Breast epithelium (tissue), 4 donors: ENCODE data around the gene DEXI. TPM values are rescaled to one million over a fixed set of nuclear protein-coding genes. Genes with fewer than 3 reads are reported as not detected.
"Not testable (repeated sequence)": the region's sequence is repeated elsewhere in the genome, so short reads cannot be mapped to it uniquely, and the experiment has no call there.

ENCODE experiments used
- DNase-seq, 2 donors: peaks; one replicate each; pipeline ENCODE4 v3.0.0-alpha.2; 2019; ENCODE audit warnings: low spot score in 2 of 2
- H3K27ac ChIP-seq, 2 donors: fragments of 200-600 bp; sonication (generic) in 1 of 2; one replicate each; pipeline ENCODE4 v1.5.1; 2016 to 2019; ENCODE audit warnings: mild to moderate bottlenecking in 1 of 2
- H3K27me3 ChIP-seq, 2 donors: fragments of 200-600 bp; sonication (generic) in 1 of 2; one replicate each; pipeline versions ENCODE4 v1.5.1 to v1.6.0; 2017 to 2019; ENCODE audit warnings: control low read depth in 1 of 2, mild to moderate bottlenecking in 1 of 2
- H3K36me3 ChIP-seq: fragments of 200-600 bp; one replicate; pipeline ENCODE4 v1.5.1; 2019
- H3K4me1 ChIP-seq, 2 donors: fragments of 200-600 bp; sonication (generic); one replicate each; pipeline ENCODE4 v1.5.1; 2016 to 2019; ENCODE audit warnings: control low read depth in 1 of 2
- H3K4me3 ChIP-seq, 3 donors: fragments of 200-600 bp; sonication (generic); 1 replicate in 2 of 3; 2 replicates in 1 of 3; pipeline ENCODE4 v1.5.1; 2016 to 2019; ENCODE audit warnings: mild to moderate bottlenecking in 3 of 3, moderate library complexity in 2 of 3
- H3K9me3 ChIP-seq, 2 donors: fragments of 200-600 bp; sonication (generic) in 1 of 2; one replicate each; pipeline ENCODE4 v1.5.1; 2016 to 2019; ENCODE audit warnings: control low read depth in 1 of 2
- CTCF ChIP-seq, 3 donors: fragments of 450-650 bp; IDR thresholded peaks; one replicate each; pipeline ENCODE4 v1.5.1; 2016 to 2017; ENCODE audit warnings: antibody characterized with exemption in 3 of 3, mild to moderate bottlenecking in 3 of 3, moderate library complexity in 3 of 3
- POLR2A ChIP-seq: fragments of 450-650 bp; IDR thresholded peaks from one replicate; pipeline ENCODE4 v1.6.1; 2016; ENCODE audit warnings: antibody characterized with exemption, mild to moderate bottlenecking, moderate library complexity
- POLR2AphosphoS5 ChIP-seq, 3 donors: sonication (generic); formaldehyde crosslinking; IDR thresholded peaks; one replicate each; pipeline ENCODE4 v1.6.1; 2017; ENCODE audit warnings: antibody characterized with exemption in 3 of 3
- intact Hi-C: fragments of 100-400 bp; cut with DNase I; formaldehyde crosslinking; loops from one replicate; pipeline ENCODE4 v1.15.1; 2023; ENCODE audit warnings: low total_unique reads
- total RNA-seq, 3 donors: library from RNA; depleted of rRNA; stranded (reverse); fragments of >200 nt; gene quantifications; one replicate each; pipeline ENCODE4 v1.1.0, GENCODE V29; 2016

DEXI gene
- total RNA-seq, 3 donors from 2014 or later = 50.3 to 88.5 (median 52.8) TPM

- H3K36me3 ChIP-seq = no peaks in the 10 kb centered on the region
- H3K27ac ChIP-seq = no peak overlapping the region
- H3K27me3 ChIP-seq = no peaks in the 10 kb centered on the region
- intact Hi-C loops = loop anchor here (5.0 kb wide), 1 partner anchor 384 kb away; no protein-coding TSS in a partner anchor
- peaks cover 0 to 3% of the 10 kb centered on the region in 2 donors for H3K4me1 ChIP-seq
- no peak for TF ChIP-seq POLR2A
- TF ChIP-seq POLR2AphosphoS5 (IDR thresholded peaks at IDR 0.05) = no peak
- no peak for TF ChIP-seq CTCF (IDR thresholded peaks at IDR 0.05)
- DNase-seq = no peak
- no peaks in the 10 kb centered on the region for H3K9me3 ChIP-seq
- H3K4me3 ChIP-seq = no peak overlapping the region
Observed at GRCh38 chr16:10968498-10968897, 26.2 kb upstream of the DEXI start.

- Histone ChIP-seq H3K27ac (no peak overlapping the region), H3K27me3 (no peaks in the 10 kb centered on the region), H3K4me3 (no peak overlapping the region), H3K4me1 (peaks cover 0 to 3% of the 10 kb centered on the region in 2 donors), H3K9me3 (no peaks in the 10 kb centered on the region), H3K36me3 (no peaks in the 10 kb centered on the region)
- intact Hi-C loops = loop anchor here (5.0 kb wide), 1 partner anchor 384 kb away; no protein-coding TSS in a partner anchor
- DNase-seq = no peak
- TF ChIP-seq CTCF (IDR thresholded peaks at IDR 0.05) (no peak), POLR2AphosphoS5 (IDR thresholded peaks at IDR 0.05) (no peak), POLR2A (no peak)
Observed at GRCh38 chr16:10967986-10968385, 25.7 kb upstream of the DEXI start.

GRCh38 chr16:10966559-10966958 is 24.3 kb upstream of the DEXI start:
- not testable (repeated sequence) for H3K27ac ChIP-seq, H3K4me1 ChIP-seq, DNase-seq, H3K27me3 ChIP-seq, H3K9me3 ChIP-seq, H3K36me3 ChIP-seq, H3K4me3 ChIP-seq
- intact Hi-C loops = loop anchor here (5.0 kb wide), 1 partner anchor 386 kb away; no protein-coding TSS in a partner anchor

GRCh38 chr16:10966129-10966528 is 23.9 kb upstream of the DEXI start:
- H3K4me1 ChIP-seq = peaks cover 0 to 3% of the 10 kb centered on the region in 2 donors
- H3K36me3 ChIP-seq = no peaks in the 10 kb centered on the region
- H3K9me3 ChIP-seq = no peaks in the 10 kb centered on the region
- no peak overlapping the region for H3K4me3 ChIP-seq
- no peak for DNase-seq
- H3K27me3 ChIP-seq = no peaks in the 10 kb centered on the region
- H3K27ac ChIP-seq = no peak overlapping the region
- no peak for TF ChIP-seq POLR2A
- intact Hi-C loops = loop anchor here (5.0 kb wide), 1 partner anchor 386 kb away; no protein-coding TSS in a partner anchor

GRCh38 chr16:10965440-10966061 is 23.3 kb upstream of the DEXI start:
- no peak for TF ChIP-seq POLR2A
- no peak for TF ChIP-seq POLR2AphosphoS5 (IDR thresholded peaks at IDR 0.05)
- no peak for TF ChIP-seq CTCF (IDR thresholded peaks at IDR 0.05)
- no peak for DNase-seq
- Histone ChIP-seq H3K4me1 (peaks cover 0 to 3% of the 10 kb centered on the region in 2 donors), H3K27me3 (no peaks in the 10 kb centered on the region), H3K36me3 (no peaks in the 10 kb centered on the region), H3K9me3 (no peaks in the 10 kb centered on the region), H3K27ac (no peak overlapping the region), H3K4me3 (no peak overlapping the region)
- intact Hi-C loops = loop anchor here (5.0 kb wide), 1 partner anchor 387 kb away; no protein-coding TSS in a partner anchor

GRCh38 chr16:10964891-10965326 is 22.6 kb upstream of the DEXI start:
- intact Hi-C loops = loop anchor here (5.0 kb wide), 1 partner anchor 387 kb away; no protein-coding TSS in a partner anchor
- Histone ChIP-seq H3K36me3 (no peaks in the 10 kb centered on the region), H3K4me1 (peaks cover 0 to 3% of the 10 kb centered on the region in 2 donors), H3K4me3 (no peak overlapping the region), H3K27me3 (no peaks in the 10 kb centered on the region), H3K9me3 (no peaks in the 10 kb centered on the region), H3K27ac (no peak overlapping the region)
- DNase-seq = no peak
- TF ChIP-seq CTCF (IDR thresholded peaks at IDR 0.05) = no peak
- no peak for TF ChIP-seq POLR2AphosphoS5 (IDR thresholded peaks at IDR 0.05)
- no peak for TF ChIP-seq POLR2A
